H1 (cell line): ENCODE data around the gene COPG1. TPM values are rescaled to one million over a fixed set of nuclear protein-coding genes. Genes with fewer than 3 reads are reported as not detected.

Source experiments
- ATF2 ChIP-seq: IDR thresholded peaks from 2 replicates; pipeline ENCODE4 v1.6.1; 2012; ENCODE audit warnings: low read length, inconsistent platforms
- BACH1 ChIP-seq: IDR thresholded peaks from 2 replicates; pipeline ENCODE4 v1.6.1; 2012; ENCODE audit warnings: low read length, improper control_type of control experiment
- BCL11A ChIP-seq, 2 experiments: IDR thresholded peaks; one replicate each; pipeline ENCODE4 v1.6.1; 2011; ENCODE audit warnings: low read depth in 2 of 2, low read length in 2 of 2, mild to moderate bottlenecking in 2 of 2
- CREB1 ChIP-seq: IDR thresholded peaks from 2 replicates; pipeline ENCODE4 v1.6.1; 2012; ENCODE audit warnings: inconsistent platforms
- EP300 ChIP-seq, 2 experiments: IDR thresholded peaks; 1 replicate in 1 of 2; 2 replicates in 1 of 2; pipeline ENCODE4 v1.6.1; 2011 to 2012; ENCODE audit warnings: low read depth in 2 of 2, low read length in 2 of 2, mild to moderate bottlenecking in 2 of 2, borderline replicate concordance in 1 of 2, inconsistent platforms in 1 of 2, moderate library complexity in 1 of 2
- EZH2 ChIP-seq: fragments of 200-600 bp; sonication (generic); IDR thresholded peaks from 2 replicates; pipeline ENCODE4 v1.7.1; 2012; ENCODE audit warnings: low read depth, mild to moderate bottlenecking, moderate library complexity, low read length, inconsistent platforms; ENCODE audit not compliant: severe bottlenecking
- JUN ChIP-seq: IDR thresholded peaks from 2 replicates; pipeline ENCODE4 v1.6.1; 2011; ENCODE audit warnings: low read depth, mild to moderate bottlenecking, improper control_type of control experiment, low read length
- KDM5A ChIP-seq: fragments of 200-600 bp; IDR thresholded peaks from 2 replicates; pipeline ENCODE4 v1.7.1; 2012; ENCODE audit warnings: mild to moderate bottlenecking, low read length, inconsistent platforms, mixed read lengths
- MAFK ChIP-seq: IDR thresholded peaks from 2 replicates; pipeline ENCODE4 v1.6.1; 2012; ENCODE audit warnings: low read depth, mild to moderate bottlenecking, improper control_type of control experiment, low read length
- POLR2AphosphoS5 ChIP-seq: IDR thresholded peaks from 2 replicates; pipeline ENCODE4 v1.6.1; 2011; ENCODE audit warnings: low read depth, low read length
- RAD21 ChIP-seq, 2 experiments: IDR thresholded peaks in 1 of 2; conservative IDR thresholded peaks in 1 of 2; 2 replicates each; pipeline ENCODE4 v1.6.1; 2011; ENCODE audit warnings: low read depth in 2 of 2, low read length in 2 of 2, improper control_type of control experiment in 1 of 2, inconsistent platforms in 1 of 2, mild to moderate bottlenecking in 1 of 2, moderate library complexity in 1 of 2
- RBBP5 ChIP-seq: IDR thresholded peaks from 2 replicates; pipeline ENCODE4 v1.7.1; 2012; ENCODE audit warnings: low read depth, mild to moderate bottlenecking, inconsistent platforms, low read length, moderate library complexity, borderline replicate concordance
- SIN3A ChIP-seq, 2 experiments: IDR thresholded peaks in 1 of 2; conservative IDR thresholded peaks in 1 of 2; 2 replicates each; pipeline ENCODE4 v1.6.1; 2011 to 2012; ENCODE audit warnings: low read length in 2 of 2, improper control_type of control experiment in 1 of 2, low read depth in 1 of 2, mild to moderate bottlenecking in 1 of 2
- SIRT6 ChIP-seq: IDR thresholded peaks from one replicate; pipeline ENCODE4 v1.7.1; 2012; ENCODE audit warnings: low read length, inconsistent platforms
- TAF1 ChIP-seq: IDR thresholded peaks from 2 replicates; pipeline ENCODE4 v1.6.1; 2011; ENCODE audit warnings: mild to moderate bottlenecking, low read depth, low read length
- TEAD4 ChIP-seq: IDR thresholded peaks from 2 replicates; pipeline ENCODE4 v1.6.1; 2012; ENCODE audit warnings: low read depth, low read length, inconsistent platforms, mixed read lengths
- YY1 ChIP-seq: IDR thresholded peaks from 2 replicates; pipeline ENCODE4 v1.6.1; 2011; ENCODE audit warnings: low read depth, mild to moderate bottlenecking, low read length
- polyA plus RNA-seq, 7 experiments: library from polyadenylated mRNA; depleted of rRNA in 3 of 7; stranded (reverse) in 5 of 7; unstranded in 2 of 7; fragments of >200 nt in 5 of 7; fragments of 200-250 nt in 2 of 7; gene quantifications; 1 replicate in 5 of 7; 2 replicates in 1 of 7; 4 replicates in 1 of 7; pipeline versions ENCODE4 v1.2.1 to v1.2.3, GENCODE V29; 2011 to 2013; ENCODE audit warnings: missing spikeins in 2 of 7, mixed read lengths in 2 of 7
- total RNA-seq: library from RNA; stranded (reverse); fragmentation: NEBNext Ultra II Directional; extraction: Animal tissue kit (Norgen Biotek cat#: 25700); gene quantifications from 2 replicates; pipeline ENCODE4 v1.2.1, GENCODE V29; 2021
- TF ChIP-seq, protein P1 (sequence below): IDR thresholded peaks from 2 replicates; pipeline ENCODE4 v1.6.1; 2012; ENCODE audit warnings: inconsistent platforms
- TF ChIP-seq, protein P2 (sequence below): IDR thresholded peaks from 2 replicates; pipeline ENCODE4 v1.6.1; 2011; ENCODE audit warnings: low read length, improper control_type of control experiment

COPG1 gene
- total and polyA plus RNA-seq, 2 of the 8 experiments (the other 6 are each of a cell fraction or from before 2014, with no cell fraction given): 52.7 to 106 TPM

DNA sequence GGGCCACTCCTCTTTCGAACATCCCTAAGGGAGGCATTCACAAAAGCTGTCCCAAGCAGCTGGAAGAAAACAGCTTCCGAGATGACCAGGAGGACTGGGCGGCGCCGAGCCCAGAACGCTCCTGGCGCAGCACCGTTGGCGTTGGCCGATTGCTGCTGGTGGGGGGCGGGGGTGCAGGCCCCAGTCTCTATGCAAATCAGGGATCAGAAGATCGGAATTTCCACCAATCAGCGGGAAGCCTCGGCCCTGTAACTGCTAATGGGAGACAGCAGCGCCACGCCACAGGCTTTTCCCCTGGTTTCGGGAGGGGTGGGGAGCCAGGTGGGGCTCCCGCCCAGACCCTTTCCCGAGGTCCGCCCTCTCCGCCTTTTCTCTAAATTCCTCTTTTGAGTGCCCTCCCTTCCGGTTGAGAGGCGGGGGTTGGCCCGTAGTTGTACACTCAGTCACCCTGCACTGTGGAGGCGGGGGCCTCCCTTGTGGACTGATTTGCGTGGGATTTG is 56.2 kb downstream of the COPG1 start (continued):
- TF ChIP-seq RAD21 (IDR thresholded peaks at IDR 0.05 in 1 of 2, conservative IDR thresholded peaks at IDR 0.05 in 1 of 2; ENCODE audit: low read depth in 2 of 2, low read length in 2 of 2) (peak in 1 of 2 experiments; percentile 6; a peak in 1 of 4 replicates), EZH2 (no peak), ATF2 (0 out of 2 replicates have a peak, but pooled peaks have one; percentile 12), EP300 (IDR thresholded peaks at IDR 0.05; ENCODE audit: borderline replicate concordance in 1 of 2, low read depth in 2 of 2, low read length in 2 of 2) (peak in 1 of 2 experiments; percentile 86; a peak in 1 of 3 replicates), TEAD4 (peak; percentile 44; the same call in 1 of the 2 replicates), BACH1 (peak; percentile 53; the same call in 1 of the 2 replicates), KDM5A (no peak), YY1 (peak; percentile 69; the same call in 1 of the 2 replicates), JUN (no peak), CREB1 (peak; percentile 59; the same call in 1 of the 2 replicates), RBBP5 (peak; percentile 58; the same call in 1 of the 2 replicates), TAF1 (peak; percentile 76; the same call in 1 of the 2 replicates), SIN3A (conservative IDR thresholded peaks at IDR 0.05 in 1 of 2, IDR thresholded peaks at IDR 0.05 in 1 of 2; ENCODE audit: low read depth in 1 of 2, low read length in 2 of 2) (peak; percentile 46 to 80; a peak in 1 of 4 replicates), SIRT6 (no peak), MAFK (no peak), BCL11A (IDR thresholded peaks at IDR 0.05; ENCODE audit: low read depth in 2 of 2, low read length in 2 of 2) (no peak), POLR2AphosphoS5 (peak; percentile 78; the same call in 1 of the 2 replicates)
- TF ChIP-seq, protein P1, sequence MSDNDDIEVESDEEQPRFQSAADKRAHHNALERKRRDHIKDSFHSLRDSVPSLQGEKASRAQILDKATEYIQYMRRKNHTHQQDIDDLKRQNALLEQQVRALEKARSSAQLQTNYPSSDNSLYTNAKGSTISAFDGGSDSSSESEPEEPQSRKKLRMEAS: peak; percentile 46; the same call in 1 of the 2 replicates
- TF ChIP-seq, protein P2, sequence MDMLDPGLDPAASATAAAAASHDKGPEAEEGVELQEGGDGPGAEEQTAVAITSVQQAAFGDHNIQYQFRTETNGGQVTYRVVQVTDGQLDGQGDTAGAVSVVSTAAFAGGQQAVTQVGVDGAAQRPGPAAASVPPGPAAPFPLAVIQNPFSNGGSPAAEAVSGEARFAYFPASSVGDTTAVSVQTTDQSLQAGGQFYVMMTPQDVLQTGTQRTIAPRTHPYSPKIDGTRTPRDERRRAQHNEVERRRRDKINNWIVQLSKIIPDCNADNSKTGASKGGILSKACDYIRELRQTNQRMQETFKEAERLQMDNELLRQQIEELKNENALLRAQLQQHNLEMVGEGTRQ: peak; percentile 20; the same call in 1 of the 2 replicates
